H9 (cell line): ENCODE results near the gene CCDC186. TPM values are rescaled to one million over a fixed set of nuclear protein-coding genes. Genes with fewer than 3 reads are reported as not detected.
A peak's percentile ranks its signal among the peaks of the same experiment; 100 is the strongest.

ENCODE experiments used
- DNase-seq: peaks from one replicate; pipeline ENCODE4 v3.0.0-alpha.2; 2017
- H2AFZ ChIP-seq: one replicate; pipeline ENCODE4 v1.6.1; 2013; ENCODE audit warnings: mild to moderate bottlenecking, low read length, control low read depth, moderate library complexity
- H2AK5ac ChIP-seq: 2 replicates; pipeline ENCODE4 v1.6.1; 2013; ENCODE audit warnings: low read length, control low read depth, mixed read lengths; ENCODE audit not compliant: insufficient read length
- H2BK120ac ChIP-seq: one replicate; pipeline ENCODE4 v1.6.1; 2013; ENCODE audit warnings: low read depth, mild to moderate bottlenecking, low read length, control low read depth, inconsistent platforms; ENCODE audit not compliant: poor library complexity, severe bottlenecking
- H2BK12ac ChIP-seq: 2 replicates; pipeline ENCODE4 v1.6.1; 2013; ENCODE audit warnings: low read length, control low read depth, mixed read lengths, low read depth; ENCODE audit not compliant: insufficient read length
- H2BK15ac ChIP-seq: 2 replicates; pipeline ENCODE4 v1.6.1; 2013; ENCODE audit warnings: low read depth, low read length, control low read depth
- H2BK20ac ChIP-seq: one replicate; pipeline ENCODE4 v1.6.1; 2013; ENCODE audit warnings: low read depth, mild to moderate bottlenecking, low read length, control low read depth, inconsistent platforms; ENCODE audit not compliant: poor library complexity, severe bottlenecking
- H2BK5ac ChIP-seq: 2 replicates; pipeline ENCODE4 v1.6.1; 2013; ENCODE audit warnings: low read length, control low read depth, mixed read lengths; ENCODE audit not compliant: insufficient read length
- H3K14ac ChIP-seq: 2 replicates; pipeline ENCODE4 v1.6.1; 2013; ENCODE audit warnings: low read length, control low read depth; ENCODE audit not compliant: insufficient read depth
- H3K18ac ChIP-seq: 2 replicates; pipeline ENCODE4 v1.6.1; 2013; ENCODE audit warnings: low read depth, mild to moderate bottlenecking, mixed read lengths, low read length, control low read depth; ENCODE audit not compliant: insufficient read length
- H3K23ac ChIP-seq: 2 replicates; pipeline ENCODE4 v1.6.1; 2013; ENCODE audit warnings: low read length, control low read depth, mixed read lengths, low read depth; ENCODE audit not compliant: insufficient read length
- H3K23me2 ChIP-seq: 2 replicates; pipeline ENCODE4 v1.6.1; 2013; ENCODE audit warnings: low read depth, mild to moderate bottlenecking, mixed read lengths, low read length, control low read depth; ENCODE audit not compliant: insufficient read length, poor library complexity, severe bottlenecking
- H3K27ac ChIP-seq: 2 replicates; pipeline ENCODE4 v1.5.1; 2013; ENCODE audit warnings: low read length, control low read depth, mixed read lengths, low read depth; ENCODE audit not compliant: insufficient read length
- H3K27me3 ChIP-seq: 2 replicates; pipeline ENCODE4 v1.6.1; 2013; ENCODE audit warnings: low read length, control low read depth, inconsistent platforms; ENCODE audit not compliant: insufficient read depth
- H3K4ac ChIP-seq: 2 replicates; pipeline ENCODE4 v1.6.1; 2013; ENCODE audit warnings: low read depth, mild to moderate bottlenecking, control low read depth, inconsistent platforms, low read length, moderate library complexity
- H3K4me1 ChIP-seq: 2 replicates; pipeline ENCODE4 v1.6.1; 2013; ENCODE audit warnings: low read length, control low read depth, inconsistent platforms; ENCODE audit not compliant: insufficient read depth
- H3K4me2 ChIP-seq: 2 replicates; pipeline ENCODE4 v1.6.1; 2013; ENCODE audit warnings: low read length, control low read depth, mixed read lengths; ENCODE audit not compliant: insufficient read length, insufficient read depth
- H3K56ac ChIP-seq: 2 replicates; pipeline ENCODE4 v1.6.1; 2013; ENCODE audit warnings: low read depth, mild to moderate bottlenecking, mixed read lengths, low read length, control low read depth; ENCODE audit not compliant: insufficient read length
- H3K79me1 ChIP-seq: 2 replicates; pipeline ENCODE4 v1.6.1; 2013; ENCODE audit warnings: low read depth, mild to moderate bottlenecking, moderate library complexity, low read length, control low read depth, inconsistent platforms; ENCODE audit not compliant: insufficient read depth, poor library complexity, severe bottlenecking
- H3K79me2 ChIP-seq: 2 replicates; pipeline ENCODE4 v1.6.1; 2013; ENCODE audit warnings: low read length, control low read depth, inconsistent platforms; ENCODE audit not compliant: insufficient read depth
- H3K9ac ChIP-seq: 2 replicates; pipeline ENCODE4 v1.6.1; 2013; ENCODE audit warnings: low read length, control low read depth, mixed read lengths; ENCODE audit not compliant: insufficient read length; ENCODE audit errors: extremely low read depth
- H3K9me3 ChIP-seq: one replicate; pipeline ENCODE4 v1.6.1; 2013; ENCODE audit warnings: low read depth, low read length, inconsistent platforms; ENCODE audit not compliant: control insufficient read depth
- H3T11ph ChIP-seq: one replicate; pipeline ENCODE4 v1.6.1; 2013; ENCODE audit warnings: mild to moderate bottlenecking, low read length, control low read depth, inconsistent platforms
- H4K20me1 ChIP-seq: one replicate; pipeline ENCODE4 v1.6.1; 2013; ENCODE audit not compliant: control insufficient read depth, insufficient read length, insufficient read depth
- H4K5ac ChIP-seq: 2 replicates; pipeline ENCODE4 v1.6.1; 2013; ENCODE audit warnings: low read depth, mild to moderate bottlenecking, mixed read lengths, low read length, control low read depth; ENCODE audit not compliant: insufficient read length
- H4K8ac ChIP-seq: replicated peaks from 2 replicates; pipeline ENCODE4 v1.6.1; 2013; ENCODE audit warnings: low read length, control low read depth, mixed read lengths, low read depth; ENCODE audit not compliant: insufficient read length
- H4K91ac ChIP-seq: 2 replicates; pipeline ENCODE4 v1.6.1; 2013; ENCODE audit warnings: low read depth, mild to moderate bottlenecking, moderate library complexity, mixed read lengths, low read length, control low read depth; ENCODE audit not compliant: insufficient read length
- H3K27ac Mint-ChIP-seq, 3 experiments: 2 replicates in 2 of 3; 3 replicates in 1 of 3; pipeline ENCODE4 v1.8.0; 2020 to 2021; ENCODE audit warnings: mixed read lengths in 3 of 3, mild to moderate bottlenecking in 1 of 3, moderate library complexity in 1 of 3
- H3K27me3 Mint-ChIP-seq: 2 replicates; pipeline ENCODE4 v1.8.0; 2021; ENCODE audit warnings: low read depth, mild to moderate bottlenecking, moderate library complexity, mixed read lengths
- H3K36me3 Mint-ChIP-seq, 3 experiments: 2 replicates in 2 of 3; 3 replicates in 1 of 3; pipeline ENCODE4 v1.8.0; 2020 to 2021; ENCODE audit warnings: low read depth in 3 of 3, mixed read lengths in 3 of 3; ENCODE audit not compliant: insufficient read depth in 1 of 3
- H3K4me1 Mint-ChIP-seq, 2 experiments: 2 replicates each; pipeline ENCODE4 v1.8.0; 2020; ENCODE audit warnings: mixed read lengths in 2 of 2
- H3K4me3 Mint-ChIP-seq, 2 experiments: 2 replicates in 1 of 2; 3 replicates in 1 of 2; pipeline ENCODE4 v1.8.0; 2020 to 2021; ENCODE audit warnings: mild to moderate bottlenecking in 2 of 2, mixed read lengths in 2 of 2, moderate library complexity in 1 of 2
- H3K9me3 Mint-ChIP-seq, 2 experiments: 2 replicates in 1 of 2; 3 replicates in 1 of 2; pipeline ENCODE4 v1.8.0; 2020; ENCODE audit warnings: mild to moderate bottlenecking in 2 of 2, mixed read lengths in 2 of 2, moderate library complexity in 1 of 2
- CTCF ChIP-seq: fragments of 200-600 bp; sonication (generic); conservative IDR thresholded peaks from 3 replicates; pipeline ENCODE4 v1.8.0; 2021; ENCODE audit warnings: antibody characterized with exemption, mild to moderate bottlenecking
- WGBS: extraction: QIAGEN DNeasy Blood & Tissue Kit; methylation state at CpG from one replicate; pipeline ENCODE4 v1.1.7; 2013; ENCODE audit warnings: missing lambda C conversion rate, low lambda C conversion rate, mixed read lengths; ENCODE audit not compliant: insufficient read length; ENCODE audit errors: extremely low coverage; 5-methylcytosine and 5-hydroxymethylcytosine counted together
- long read RNA-seq: library from polyadenylated mRNA; unstranded; transcript quantifications from one replicate; pipeline ENCODE4 v2.0.0, GENCODE V29; 2020
- total RNA-seq: library from RNA; stranded (reverse); gene quantifications from 2 replicates; pipeline ENCODE4 v1.2.1, GENCODE V29; 2021

The CCDC186 gene
- 16.7 and 17.4 TPM in 2 replicates for total RNA-seq
- long read RNA-seq, transcript CCDC186-201 (3 exons, 2,035 nt), result minor isoform, 9 of 48 reads
- long read RNA-seq, transcript CCDC186-202 (2 exons, 1,928 nt), result major isoform, 11 of 48 reads
- long read RNA-seq, partial matches to known transcripts, result 17 of 48 reads
- long read RNA-seq, other reads (novel, unspliced or antisense), result 11 of 48 reads

- Histone ChIP-seq H2BK20ac (no peak within 1 kb of the TSS), H4K8ac (no peak within 1 kb of the TSS), H3K27ac (no peak within 1 kb of the TSS), H3K27me3 (no peaks in the 10 kb centered on the region), H3K79me2 (peaks cover 15% of the 10 kb centered on the region; the same call in 1 of the 2 replicates), H3K18ac (peak within 1 kb of the TSS; percentile 75), H3K56ac (no peak within 1 kb of the TSS), H2AK5ac (no peak within 1 kb of the TSS), H3K9ac (peak within 1 kb of the TSS; percentile 87), H4K91ac (no peak within 1 kb of the TSS), H2BK5ac (peak within 1 kb of the TSS; percentile 16), H3K23ac (no peak within 1 kb of the TSS), H3K14ac (peak within 1 kb of the TSS; percentile 80), H4K20me1 (no peaks in the 10 kb centered on the region), H3K4ac (no peak within 1 kb of the TSS), H2BK15ac (no peak within 1 kb of the TSS), H2BK120ac (peak within 1 kb of the TSS; percentile 25), H3T11ph (no peak within 1 kb of the TSS), H3K23me2 (no peaks in the 10 kb centered on the region), H3K79me1 (peaks cover 3% of the 10 kb centered on the region), H2BK12ac (no peak within 1 kb of the TSS), H2AFZ (peak within 1 kb of the TSS; percentile 85), H3K4me2 (peak within 1 kb of the TSS; percentile 85), H3K9me3 (no peaks in the 10 kb centered on the region), H4K5ac (no peak within 1 kb of the TSS), H3K4me1 (no peaks in the 10 kb centered on the region; the same call in 1 of the 2 replicates)
- Mint-ChIP-seq H3K27me3 (peaks cover 5% of the 10 kb centered on the region), H3K4me1 (peaks cover 20 to 22% of the 10 kb centered on the region in 2 experiments), H3K9me3 (peaks cover 5 to 7% of the 10 kb centered on the region in 2 experiments; a peak in 3 of 5 replicates), H3K4me3 (peak within 1 kb of the TSS; percentile 99), H3K36me3 (peaks cover 15 to 19% (median 16%) of the 10 kb centered on the region in 3 experiments), H3K27ac (peak within 1 kb of the TSS; percentile 98 to 99 (median 99))
- TF ChIP-seq CTCF, result no peak
- no CpG with 5 or more reads among the region's 49 CpGs for WGBS
- DNase-seq, result peak; percentile 99
Measured at GRCh38 chr10:114173921-114174694, at the start of gene CCDC186. Gene CCDC186, minus strand, starts transcription at chr10:114174203. Its CDS starts 10,935 bp downstream, at chr10:114163268.
